HTR-8/SVneo (cell line): ENCODE measurements around the gene CTH.
"Not testable (repeated sequence)": the region's sequence is repeated elsewhere in the genome, so short reads cannot be mapped to it uniquely, and the experiment has no call there.

ENCODE experiments used
- DNase-seq: peaks from one replicate; pipeline ENCODE4 v3.0.0; 2011; ENCODE audit warnings: low spot score, mixed read lengths; ENCODE audit not compliant: insufficient read length
- FAIRE-seq: peaks from 2 replicates; lab custom pipeline; 2011; peaks lifted over from hg19 to GRCh38; lab: Jason Lieb, UNC

Gene CTH

DNA sequence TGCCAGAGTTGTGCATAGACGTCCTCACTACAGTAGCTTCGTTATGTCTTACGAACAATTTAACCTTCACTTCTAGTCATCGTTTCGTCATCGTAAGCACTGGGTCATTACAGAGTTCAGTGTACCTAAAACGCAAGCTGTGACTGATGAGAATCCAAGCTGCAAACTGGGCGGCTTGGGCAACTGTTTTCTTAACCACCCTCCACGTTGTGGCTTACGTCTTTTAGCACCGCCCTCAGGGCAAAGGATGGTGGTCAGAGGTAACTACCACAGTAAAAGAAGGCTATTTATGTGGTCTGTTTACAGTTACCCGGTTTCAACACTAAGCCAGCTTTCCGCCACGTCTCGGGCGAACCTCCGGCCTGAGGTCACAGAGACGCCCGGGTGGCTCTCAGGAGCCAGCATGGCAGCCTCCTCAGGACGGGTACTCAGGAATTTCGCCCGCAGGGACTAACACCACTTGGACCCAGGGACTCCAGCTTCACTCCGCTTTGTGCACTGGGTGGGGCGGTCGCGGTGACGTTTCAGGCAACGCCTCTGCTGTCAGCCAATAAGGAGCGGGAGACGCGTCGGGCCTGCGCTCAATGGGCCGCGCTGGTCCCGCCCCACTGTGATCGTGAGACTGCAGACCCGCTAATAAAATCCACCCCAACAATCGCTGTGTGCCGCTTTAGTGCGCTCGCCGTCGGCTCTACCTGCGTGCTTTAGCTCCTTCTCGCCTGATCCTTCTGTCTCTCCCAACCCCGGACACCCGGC lies at the start of gene CTH:
TSS of gene CTH (plus strand) at position 665 of the 756 bp plus-strand sequence. CDS start 148 bp downstream, outside the sequence.
- DNase-seq (peak; percentile 93), FAIRE-seq (peak; percentile 77)

- FAIRE-seq: no peak
- no peak for DNase-seq
These were observed 49.2 kb upstream of the CTH start for GRCh38 chr1:70361727-70362398.

DNA sequence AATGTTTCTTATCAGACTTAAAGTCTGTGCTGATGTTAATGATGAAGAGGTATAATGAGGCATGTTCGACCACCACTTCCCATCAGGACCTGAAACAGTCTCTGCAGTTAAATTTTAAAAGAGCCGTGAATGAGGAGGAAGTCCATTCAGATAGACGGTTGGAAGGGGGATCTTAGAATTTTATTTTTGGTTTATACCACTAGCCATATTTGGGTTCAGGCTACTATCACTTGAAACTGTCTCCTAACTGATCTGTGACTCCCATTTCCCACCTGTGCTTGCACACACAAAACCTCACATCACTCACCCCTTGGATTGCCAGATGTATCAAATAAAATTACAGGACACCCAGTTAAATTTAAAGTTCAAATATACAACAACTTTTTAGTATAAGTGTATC lies 46.6 kb upstream of the CTH start:
- FAIRE-seq (no peak), DNase-seq (no peak)

GRCh38 chr1:70366425-70366952 lies 44.6 kb upstream of the CTH start:
- not testable (repeated sequence) for DNase-seq, FAIRE-seq

GRCh38 chr1:70366997-70367396 lies 44.1 kb upstream of the CTH start:
- FAIRE-seq, DNase-seq: not testable (repeated sequence)

- not testable (repeated sequence) for DNase-seq, FAIRE-seq
These were observed 43.7 kb upstream of the CTH start for GRCh38 chr1:70367397-70367796.

DNA sequence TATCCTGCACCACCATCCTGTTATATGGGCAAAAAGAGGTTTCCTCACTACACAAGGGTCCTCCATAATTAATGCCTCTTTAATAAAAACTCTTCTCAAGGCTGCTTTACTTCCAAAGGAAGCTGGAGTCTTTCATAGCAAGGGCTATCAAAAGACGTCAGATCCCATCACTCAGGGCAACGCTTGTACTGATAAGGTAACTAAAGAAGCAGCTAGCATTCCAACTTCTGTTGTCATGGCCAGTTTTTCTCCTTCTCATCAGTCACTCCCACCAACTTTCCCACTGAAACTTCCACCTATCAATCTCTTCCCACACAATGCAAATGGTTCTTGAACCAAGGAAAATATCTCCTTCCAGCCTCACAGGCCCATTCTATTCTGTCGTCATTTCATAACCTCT lies 39.5 kb upstream of the CTH start:
- FAIRE-seq, DNase-seq: not testable (repeated sequence)

GRCh38 chr1:70372426-70372825 lies 38.6 kb upstream of the CTH start:
- no peak for DNase-seq
- no peak for FAIRE-seq

- not testable (repeated sequence) for DNase-seq, FAIRE-seq
These were observed 37.5 kb upstream of the CTH start for GRCh38 chr1:70373580-70373979.

- DNase-seq (no peak), FAIRE-seq (no peak)
These were observed 34.9 kb upstream of the CTH start for GRCh38 chr1:70376196-70376595.

DNA sequence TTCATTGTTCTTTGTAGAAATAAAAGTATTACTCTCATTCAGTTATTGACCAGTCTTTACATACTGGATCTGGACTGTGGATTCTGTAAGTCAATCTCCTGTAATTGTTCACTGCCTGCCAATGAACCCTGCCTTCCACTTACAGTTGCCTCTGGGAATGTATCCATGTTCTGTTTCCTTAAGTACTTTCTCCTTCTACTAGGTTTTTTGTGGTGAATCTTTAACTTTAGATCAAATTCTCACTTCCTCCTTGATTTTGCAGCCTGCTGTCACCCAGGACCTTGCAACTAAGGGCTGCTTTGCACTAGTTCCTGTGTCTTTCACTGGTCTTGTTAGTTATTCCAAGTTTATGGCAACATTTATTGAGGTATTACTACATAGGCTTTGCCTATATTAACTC lies 28.4 kb upstream of the CTH start:
- FAIRE-seq: no peak
- no peak for DNase-seq

DNA sequence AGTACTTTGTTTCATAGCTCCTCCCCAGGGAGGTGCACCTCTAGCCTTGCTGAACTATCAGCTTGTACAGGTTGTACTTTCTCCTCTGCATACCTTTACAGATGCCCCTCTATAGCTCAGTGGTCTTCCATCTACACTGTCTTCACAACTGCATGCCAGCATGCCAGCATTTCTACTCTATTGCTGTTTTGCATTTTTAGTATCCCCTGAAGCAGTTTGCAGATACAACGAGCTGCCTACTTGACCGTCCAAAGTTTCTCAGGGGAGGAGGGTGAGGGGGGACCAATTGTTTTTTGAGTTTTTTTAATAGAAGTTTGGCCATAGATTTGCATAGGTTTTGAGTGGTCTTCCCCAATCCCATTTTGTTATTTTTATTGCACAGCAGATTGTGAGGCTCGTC lies 27.6 kb upstream of the CTH start:
- FAIRE-seq (no peak), DNase-seq (no peak)

DNA sequence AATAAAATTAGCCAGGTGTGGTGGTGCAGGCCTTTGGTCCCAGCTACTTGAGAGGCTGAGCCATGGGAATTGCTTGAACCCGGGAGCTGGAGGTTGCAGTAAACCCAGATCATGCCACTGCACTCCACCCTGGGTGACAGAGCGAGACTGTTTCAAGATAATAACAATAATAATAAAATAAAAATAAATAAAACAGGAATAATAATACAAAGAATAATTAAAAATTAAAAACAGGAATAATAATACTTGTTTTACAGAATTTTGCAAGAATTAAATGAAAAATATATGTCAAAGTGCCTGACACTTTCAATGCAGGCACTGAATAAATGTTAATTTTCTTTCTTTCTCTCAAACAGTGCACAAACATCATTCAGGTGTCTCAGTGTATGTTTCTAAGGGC lies 26.5 kb upstream of the CTH start:
- FAIRE-seq: no peak
- no peak for DNase-seq

DNA sequence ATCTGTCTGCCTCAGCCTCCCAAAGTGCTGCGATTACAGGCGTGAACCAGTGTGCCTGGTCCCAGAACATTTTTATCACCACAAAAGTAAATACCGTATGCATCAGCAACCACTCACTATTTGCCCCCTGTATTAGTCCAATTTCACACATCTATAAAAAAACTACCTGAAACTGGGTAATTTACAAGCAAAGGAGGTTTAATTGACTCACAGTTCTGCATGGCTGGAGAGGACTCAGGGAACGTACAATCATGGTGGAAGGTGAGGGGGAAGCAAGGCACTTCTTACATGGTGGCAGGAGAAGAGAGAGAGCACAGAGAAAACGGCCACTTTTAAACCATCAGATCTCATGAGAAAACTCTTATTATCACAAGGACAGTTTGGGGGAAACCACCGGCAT lies 25.6 kb upstream of the CTH start:
- DNase-seq (no peak), FAIRE-seq (no peak)

DNA sequence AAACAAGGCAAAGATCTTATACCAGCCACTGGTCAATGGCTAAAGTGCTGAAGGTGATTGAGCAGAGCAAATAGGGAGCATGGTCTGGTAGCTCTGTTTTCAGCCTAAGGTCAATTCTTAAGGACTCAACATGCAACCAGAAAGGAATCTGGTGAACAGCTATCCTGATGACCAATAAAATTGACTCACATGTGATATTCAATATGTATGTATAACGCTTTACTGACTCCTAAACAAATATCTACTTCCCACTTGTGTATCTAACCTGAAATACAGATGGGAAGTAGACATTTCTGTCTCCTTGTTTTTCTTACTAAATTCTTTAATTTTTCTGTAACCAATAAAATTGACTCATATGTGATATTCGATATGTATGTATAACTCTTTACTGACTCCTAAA lies 24.9 kb upstream of the CTH start:
- FAIRE-seq (no peak), DNase-seq (no peak)

GRCh38 chr1:70387507-70387906 lies 23.6 kb upstream of the CTH start:
- DNase-seq: no peak
- no peak for FAIRE-seq

DNA sequence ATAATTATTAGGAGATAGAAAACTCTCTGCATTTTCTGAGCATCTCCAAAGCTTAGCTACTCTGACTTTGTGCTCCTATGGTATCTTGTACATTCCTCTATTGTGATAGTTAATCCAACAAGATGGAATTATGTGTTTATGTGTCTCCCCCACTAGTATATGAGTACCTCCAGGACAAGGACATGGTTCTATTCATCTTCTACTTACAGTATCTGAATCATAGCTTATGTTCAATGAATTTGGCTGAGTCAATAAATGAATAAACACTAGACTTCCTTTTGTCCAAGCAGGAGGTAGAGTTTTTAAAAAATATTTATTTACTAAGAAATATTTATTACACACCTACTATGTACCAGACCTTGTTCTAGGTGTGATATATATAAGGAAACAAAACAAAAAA lies 18.4 kb upstream of the CTH start:
- DNase-seq (no peak), FAIRE-seq (no peak)

GRCh38 chr1:70396607-70397006 lies 14.5 kb upstream of the CTH start:
- FAIRE-seq: no peak

DNA sequence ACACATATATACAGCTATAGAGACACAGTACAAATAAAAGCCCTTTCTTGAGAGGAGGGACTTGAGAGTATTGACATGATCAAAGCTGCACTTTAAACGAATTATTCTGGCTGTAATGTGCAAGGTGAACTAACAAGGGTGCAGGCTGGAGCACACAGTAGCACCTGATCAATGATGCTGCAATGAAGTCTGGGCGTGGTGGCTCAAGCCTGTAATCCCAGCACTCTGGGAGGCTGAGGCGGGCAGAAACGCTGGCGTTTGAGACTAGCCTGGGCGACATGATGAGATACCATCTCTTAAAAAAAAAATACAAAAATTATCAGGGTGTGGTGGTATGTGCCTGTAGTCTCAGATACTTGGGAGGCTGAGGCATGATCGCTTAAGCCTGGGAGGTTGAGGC lies 14.1 kb upstream of the CTH start:
- DNase-seq (no peak), FAIRE-seq (no peak)

More at GRCh38 chr1:70396607-70397006, 14.5 kb upstream of the CTH start:
- DNase-seq: no peak

DNA sequence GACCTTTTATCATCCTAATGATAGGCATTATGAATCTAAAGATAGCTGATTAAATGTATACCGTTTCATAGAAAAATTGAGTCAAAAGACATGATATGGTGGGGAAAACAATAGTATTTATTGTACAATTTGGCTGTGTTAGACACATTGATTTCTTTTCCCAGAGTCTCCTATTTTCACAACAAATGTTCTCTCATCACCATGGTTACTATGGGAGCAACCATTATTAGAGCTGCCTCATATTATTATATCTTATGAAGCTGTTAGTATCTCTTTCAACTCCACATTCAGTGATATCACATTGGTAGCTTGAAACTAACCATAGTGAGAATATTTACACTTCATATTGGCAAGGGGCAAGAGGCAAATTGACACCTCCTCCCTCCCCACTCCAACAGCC lies 10.7 kb upstream of the CTH start:
- DNase-seq (no peak), FAIRE-seq (no peak)

GRCh38 chr1:70401974-70402373 lies 9.1 kb upstream of the CTH start:
- no peak for FAIRE-seq

More at GRCh38 chr1:70401974-70402373, 9.1 kb upstream of the CTH start:
- no peak for DNase-seq
